Prostate gland (tissue), 2 donors: ENCODE data around the gene LTBP2. TPM values are rescaled to one million over a fixed set of nuclear protein-coding genes. Genes with fewer than 3 reads are reported as not detected.

Experiments used
- DNase-seq: peaks from one replicate; pipeline ENCODE4 v3.0.0-alpha.2; 2019; ENCODE audit warnings: low spot score
- H3K27ac ChIP-seq, 2 donors: fragments of 200-600 bp; sonication (generic); 2 replicates each; pipeline ENCODE4 v1.5.1; 2017 to 2019
- H3K27me3 ChIP-seq: fragments of 200-600 bp; sonication (generic); replicated peaks from 2 replicates; pipeline ENCODE4 v1.5.1; 2019; ENCODE audit not compliant: insufficient read depth
- H3K36me3 ChIP-seq, 2 donors: fragments of 200-600 bp; sonication (generic); 1 replicate in 1 of 2; 2 replicates in 1 of 2; pipeline versions ENCODE4 v1.5.1 to v1.8.1; 2017 to 2019
- H3K4me1 ChIP-seq: fragments of 200-600 bp; sonication (generic); replicated peaks from 2 replicates; pipeline ENCODE4 v1.5.1; 2019
- H3K4me3 ChIP-seq, 2 donors: fragments of 200-600 bp; sonication (generic); 2 replicates each; pipeline ENCODE4 v1.5.1; 2017 to 2019
- H3K9me3 ChIP-seq: fragments of 200-600 bp; sonication (generic); 2 replicates; pipeline ENCODE4 v1.5.1; 2017
- POLR2A ChIP-seq: fragments of 450-650 bp; IDR thresholded peaks from one replicate; pipeline ENCODE4 v1.6.1; 2016; ENCODE audit warnings: antibody characterized with exemption, mild to moderate bottlenecking
- POLR2AphosphoS5 ChIP-seq: sonication (generic); formaldehyde crosslinking; IDR thresholded peaks from one replicate; pipeline ENCODE4 v1.6.1; 2017; ENCODE audit warnings: antibody characterized with exemption
- WGBS: methylation state at CpG from one replicate; pipeline ENCODE4 v1.1.5; 2018; 5-methylcytosine and 5-hydroxymethylcytosine counted together
- intact Hi-C: fragments of 100-400 bp; cut with DNase I; formaldehyde crosslinking; loops from one replicate; pipeline ENCODE4 v1.14.2; 2022
- total RNA-seq, 2 donors: library from RNA; depleted of rRNA; stranded (reverse); fragments of >200 nt; gene quantifications; one replicate each; pipeline ENCODE4 v1.1.0, GENCODE V29; 2016
- TF ChIP-seq, protein P1 (sequence below), 4 experiments: fragments of 200-600 bp in 2 of 4; fragments of 450-650 bp in 2 of 4; sonication (generic) in 2 of 4; IDR thresholded peaks; 1 replicate in 3 of 4; 2 replicates in 1 of 4; pipeline ENCODE4 v1.5.1; 2016 to 2019; ENCODE audit warnings: antibody characterized with exemption in 4 of 4, mild to moderate bottlenecking in 2 of 4, moderate library complexity in 2 of 4

Gene LTBP2
- total RNA-seq, 2 donors from 2014 or later, result 47.0 to 90.7 TPM

DNA sequence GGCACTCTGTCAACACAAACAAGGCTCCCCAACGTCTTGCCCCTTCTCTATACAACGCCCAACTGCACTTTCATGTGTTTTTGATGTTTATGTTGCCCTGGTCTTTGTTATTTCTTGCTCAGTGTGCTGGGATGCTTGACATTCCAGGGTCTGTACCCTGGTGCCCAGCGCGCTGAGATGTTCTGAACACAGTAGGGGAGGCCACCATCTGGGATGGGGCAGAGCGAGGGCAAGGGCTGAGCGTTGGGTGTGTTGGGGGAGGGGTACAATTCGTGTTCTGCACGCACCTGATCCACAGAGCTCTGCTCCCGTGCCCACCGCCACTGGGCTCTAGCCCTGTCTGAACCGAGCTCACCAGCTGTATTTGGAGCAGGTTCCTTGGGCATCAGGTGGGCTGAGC is 65.6 kb downstream of the LTBP2 start:
- H3K4me3 ChIP-seq, result no peak overlapping the region
- H3K27ac ChIP-seq, result no peak overlapping the region
- no peaks in the 10 kb centered on the region for H3K9me3 ChIP-seq
- WGBS, result 59% methylated on average over 11 of the region's 11 CpGs
- TF ChIP-seq POLR2A, result no peak
- TF ChIP-seq, protein P1, sequence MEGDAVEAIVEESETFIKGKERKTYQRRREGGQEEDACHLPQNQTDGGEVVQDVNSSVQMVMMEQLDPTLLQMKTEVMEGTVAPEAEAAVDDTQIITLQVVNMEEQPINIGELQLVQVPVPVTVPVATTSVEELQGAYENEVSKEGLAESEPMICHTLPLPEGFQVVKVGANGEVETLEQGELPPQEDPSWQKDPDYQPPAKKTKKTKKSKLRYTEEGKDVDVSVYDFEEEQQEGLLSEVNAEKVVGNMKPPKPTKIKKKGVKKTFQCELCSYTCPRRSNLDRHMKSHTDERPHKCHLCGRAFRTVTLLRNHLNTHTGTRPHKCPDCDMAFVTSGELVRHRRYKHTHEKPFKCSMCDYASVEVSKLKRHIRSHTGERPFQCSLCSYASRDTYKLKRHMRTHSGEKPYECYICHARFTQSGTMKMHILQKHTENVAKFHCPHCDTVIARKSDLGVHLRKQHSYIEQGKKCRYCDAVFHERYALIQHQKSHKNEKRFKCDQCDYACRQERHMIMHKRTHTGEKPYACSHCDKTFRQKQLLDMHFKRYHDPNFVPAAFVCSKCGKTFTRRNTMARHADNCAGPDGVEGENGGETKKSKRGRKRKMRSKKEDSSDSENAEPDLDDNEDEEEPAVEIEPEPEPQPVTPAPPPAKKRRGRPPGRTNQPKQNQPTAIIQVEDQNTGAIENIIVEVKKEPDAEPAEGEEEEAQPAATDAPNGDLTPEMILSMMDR (IDR thresholded peaks at IDR 0.05), result no peak
- TF ChIP-seq POLR2AphosphoS5, result no peak
- H3K27me3 ChIP-seq, result no peaks in the 10 kb centered on the region
- no peak for DNase-seq
- no peaks in the 10 kb centered on the region for H3K4me1 ChIP-seq
- intact Hi-C loops, result no loop called here
- no peaks in the 10 kb centered on the region for H3K36me3 ChIP-seq

DNA sequence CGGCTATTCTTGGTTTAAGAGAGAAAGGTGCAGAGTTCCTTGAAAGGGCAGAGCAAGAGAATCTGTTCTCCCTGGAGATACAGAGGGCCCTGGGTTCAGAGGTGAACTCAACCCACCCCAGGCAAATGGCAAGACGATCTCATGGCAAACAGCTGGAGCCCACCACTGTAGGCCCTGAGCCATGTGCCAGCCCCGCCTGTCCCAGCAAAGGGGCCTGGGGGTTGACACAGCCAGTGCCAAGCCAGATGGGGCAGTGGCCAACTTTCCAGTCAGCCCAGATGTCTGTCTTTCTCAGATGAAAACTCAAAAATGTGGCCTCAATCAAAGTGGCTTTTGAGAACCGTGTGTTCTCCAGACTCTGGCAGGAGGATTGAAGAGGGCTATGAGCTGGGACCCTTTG is 66.7 kb downstream of the LTBP2 start:
- Histone ChIP-seq H3K27me3 (no peaks in the 10 kb centered on the region), H3K4me1 (no peaks in the 10 kb centered on the region), H3K27ac (no peak overlapping the region), H3K4me3 (no peak overlapping the region), H3K36me3 (no peaks in the 10 kb centered on the region), H3K9me3 (no peaks in the 10 kb centered on the region)
- 78% methylated on average over 4 of the region's 4 CpGs for WGBS
- no peak for DNase-seq
- intact Hi-C loops, result no loop called here
- no peak for TF ChIP-seq POLR2AphosphoS5

DNA sequence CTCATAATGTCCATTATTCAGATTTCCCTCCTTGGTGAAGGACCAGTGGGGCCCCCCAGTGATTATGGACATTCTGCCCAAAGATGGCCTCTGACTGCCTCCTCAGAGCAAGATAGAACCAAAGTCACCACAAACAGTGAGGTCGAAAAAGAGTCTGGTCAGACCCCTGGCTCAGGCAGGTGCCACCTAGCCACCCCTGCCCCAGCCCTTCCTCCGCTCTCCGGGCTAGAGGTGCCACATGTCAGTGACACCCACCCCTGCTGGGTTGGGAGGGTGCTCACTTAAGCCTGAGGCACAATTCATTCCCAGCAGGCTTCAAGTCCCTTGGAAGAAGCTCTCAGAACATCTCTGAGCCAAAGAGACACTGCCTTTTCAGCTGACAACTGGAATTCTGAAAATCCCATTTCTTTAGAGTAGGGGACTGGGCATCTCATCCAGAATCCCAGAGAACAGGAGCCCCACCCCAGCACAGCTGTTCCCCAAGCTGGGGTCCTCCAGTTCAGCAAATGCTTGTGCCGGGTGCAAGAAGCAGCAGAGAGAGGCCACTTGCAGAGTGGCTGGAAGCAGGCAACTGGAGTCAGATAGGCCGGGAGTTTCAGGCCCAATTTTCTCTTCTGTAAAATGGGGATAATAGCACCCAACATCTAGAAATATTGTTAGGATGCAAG is 68.1 kb downstream of the LTBP2 start:
- intact Hi-C loops, result no loop called here
- H3K4me1 ChIP-seq, result no peaks in the 10 kb centered on the region
- WGBS, result 96% methylated on average over 5 of the region's 5 CpGs

DNA sequence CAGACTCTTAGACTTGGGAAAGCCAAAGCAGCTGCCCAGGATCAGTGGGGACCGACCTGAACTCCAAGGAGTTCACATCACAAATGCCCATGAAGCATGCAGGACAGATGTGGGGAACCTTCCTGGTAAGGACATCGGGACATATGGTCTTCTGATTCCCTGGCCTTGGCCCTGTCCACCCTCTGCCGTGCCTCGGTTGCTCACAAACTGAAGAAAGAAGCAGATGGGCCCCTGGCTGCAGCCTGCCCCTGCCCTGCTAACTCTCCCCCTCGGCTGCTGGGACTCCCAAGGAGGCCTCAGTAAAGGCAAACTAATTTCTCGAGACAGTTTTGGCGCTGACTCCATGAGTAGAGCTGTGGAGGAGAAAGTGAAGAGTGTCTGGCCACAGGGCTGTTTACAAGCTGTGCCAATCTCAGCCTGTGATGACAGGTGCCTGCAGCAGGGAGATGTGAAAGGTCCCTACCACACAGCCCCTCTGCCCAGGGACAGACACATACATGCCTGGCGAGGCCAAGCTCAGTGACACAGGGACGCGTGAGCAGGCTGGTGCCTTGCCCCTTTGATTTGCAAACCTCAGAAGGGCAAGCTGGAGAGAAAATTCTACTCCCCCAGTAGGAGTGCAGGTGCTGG is 69.9 kb downstream of the LTBP2 start:
- H3K27ac ChIP-seq, result no peak overlapping the region
- TF ChIP-seq POLR2A, result no peak
- intact Hi-C loops, result no loop called here
- H3K4me1 ChIP-seq, result no peaks in the 10 kb centered on the region
- no peaks in the 10 kb centered on the region for H3K27me3 ChIP-seq
- 91% methylated on average over 10 of the region's 10 CpGs for WGBS
- H3K36me3 ChIP-seq, result no peaks in the 10 kb centered on the region
- no peak overlapping the region for H3K4me3 ChIP-seq
- H3K9me3 ChIP-seq, result no peaks in the 10 kb centered on the region
- DNase-seq, result no peak

More for the DNA sequence above, 68.1 kb downstream of the LTBP2 start:
- no peaks in the 10 kb centered on the region for H3K27me3 ChIP-seq
- no peak overlapping the region for H3K4me3 ChIP-seq
- DNase-seq, result no peak
- H3K27ac ChIP-seq, result no peak overlapping the region
- H3K36me3 ChIP-seq, result no peaks in the 10 kb centered on the region
- TF ChIP-seq, protein P1 (IDR thresholded peaks at IDR 0.05), result no peak
- TF ChIP-seq POLR2A, result no peak
- TF ChIP-seq POLR2AphosphoS5, result no peak
- H3K9me3 ChIP-seq, result no peaks in the 10 kb centered on the region

DNA sequence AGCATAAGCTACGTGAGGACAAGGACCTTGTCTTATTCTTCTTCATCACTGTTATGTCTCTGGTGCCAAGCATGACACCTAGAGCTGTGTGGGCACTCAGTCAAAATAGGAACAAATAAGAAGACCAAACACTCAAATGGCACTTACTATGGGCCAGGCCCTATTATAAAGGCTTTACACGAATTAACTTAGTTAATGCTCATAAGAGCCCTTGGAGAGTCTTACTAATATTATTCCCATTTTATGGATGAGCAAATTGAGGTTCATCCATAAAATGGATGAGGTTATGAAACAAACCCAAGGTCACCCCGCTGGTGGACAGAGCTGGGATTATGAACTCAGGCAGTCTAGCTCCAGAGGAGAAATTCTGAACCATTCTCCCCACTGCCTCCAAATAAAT is 70.8 kb downstream of the LTBP2 start:
- no peaks in the 10 kb centered on the region for H3K36me3 ChIP-seq
- no peak overlapping the region for H3K4me3 ChIP-seq
- H3K27ac ChIP-seq, result no peak overlapping the region
- 94% methylated on average over 3 of the region's 3 CpGs for WGBS
- intact Hi-C loops, result no loop called here
- no peaks in the 10 kb centered on the region for H3K4me1 ChIP-seq
- no peaks in the 10 kb centered on the region for H3K9me3 ChIP-seq
- no peaks in the 10 kb centered on the region for H3K27me3 ChIP-seq
- DNase-seq, result no peak
- TF ChIP-seq POLR2AphosphoS5, result no peak
- TF ChIP-seq, protein P1 (IDR thresholded peaks at IDR 0.05), result no peak
- TF ChIP-seq POLR2A, result no peak

DNA sequence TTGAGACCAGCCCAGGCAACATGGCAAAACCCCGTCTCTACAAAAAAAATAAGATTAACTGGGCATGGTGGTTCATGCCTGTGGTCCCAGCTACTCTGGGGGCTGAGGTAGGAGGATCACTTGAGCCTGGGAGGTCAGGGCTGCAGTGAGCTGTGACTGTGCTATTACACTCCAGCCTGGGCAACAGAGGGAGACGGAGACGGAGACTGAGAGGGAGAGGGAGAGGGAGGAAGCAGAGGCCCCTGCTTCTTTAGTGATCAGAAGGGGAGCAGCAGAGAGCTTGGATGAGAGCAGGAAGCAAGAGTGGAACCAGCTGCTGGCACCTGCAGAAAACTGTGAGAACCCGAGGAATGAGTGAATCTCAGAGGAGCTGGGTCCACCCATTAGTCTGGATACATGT is 72.5 kb downstream of the LTBP2 start:
- TF ChIP-seq POLR2A (no peak), POLR2AphosphoS5 (no peak)
- TF ChIP-seq, protein P1 (IDR thresholded peaks at IDR 0.05), result no peak
- WGBS, result 72% methylated on average over 4 of the region's 4 CpGs
- Histone ChIP-seq H3K36me3 (no peaks in the 10 kb centered on the region), H3K4me1 (no peaks in the 10 kb centered on the region), H3K27me3 (no peaks in the 10 kb centered on the region), H3K4me3 (no peak overlapping the region), H3K27ac (no peak overlapping the region), H3K9me3 (no peaks in the 10 kb centered on the region)
- DNase-seq, result no peak
- intact Hi-C loops, result no loop called here
